HG02884 (cell line): ENCODE measurements around the gene MUTYH.

Experiments
- ATAC-seq: cut with Tn5 transposase; IDR thresholded peaks from one replicate; pipeline ENCODE4 v1.9.1; 2021; ENCODE audit warnings: mild to moderate bottlenecking, moderate library complexity; ENCODE audit not compliant: unreplicated experiment

The MUTYH gene

DNA sequence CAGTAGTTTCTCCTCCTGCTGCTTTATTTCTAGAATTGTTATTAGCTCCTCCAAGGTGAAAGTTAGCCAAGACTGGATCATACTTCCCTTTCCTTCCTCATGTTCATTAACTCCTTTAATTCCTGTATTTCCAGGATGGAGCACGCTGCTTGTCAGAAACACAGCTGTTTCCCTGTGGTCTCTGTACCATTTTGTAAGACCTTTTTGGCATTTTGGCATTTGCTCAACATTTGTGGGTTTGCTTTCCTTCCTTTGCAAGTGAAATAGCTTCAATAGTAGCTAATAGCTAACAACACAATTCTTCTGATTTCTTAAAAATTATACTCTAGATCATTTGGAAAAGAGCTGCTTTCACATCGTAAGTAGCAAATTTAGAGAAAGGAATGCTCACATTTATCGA is 57.9 kb downstream of the MUTYH start:
- no peak for ATAC-seq
